Esophagus mucosa (tissue), 1 donor: ENCODE data around the gene DENND2C. TPM values are rescaled to one million over a fixed set of nuclear protein-coding genes. Genes with fewer than 3 reads are reported as not detected.

ENCODE experiments used
- ATAC-seq: fragments of 200-7000 bp; cut with Tn5 transposase; one replicate; pipeline ENCODE4 v1.9.1; 2020
- total RNA-seq: library from RNA; stranded (reverse); gene quantifications from one replicate; pipeline ENCODE4 v1.2.4, GENCODE V29; 2023
- donor health status: DM: yes; HTN: yes; CAD: no.

DENND2C gene
- total RNA-seq, 1 donor from 2014 or later, result 41.4 TPM

DNA sequence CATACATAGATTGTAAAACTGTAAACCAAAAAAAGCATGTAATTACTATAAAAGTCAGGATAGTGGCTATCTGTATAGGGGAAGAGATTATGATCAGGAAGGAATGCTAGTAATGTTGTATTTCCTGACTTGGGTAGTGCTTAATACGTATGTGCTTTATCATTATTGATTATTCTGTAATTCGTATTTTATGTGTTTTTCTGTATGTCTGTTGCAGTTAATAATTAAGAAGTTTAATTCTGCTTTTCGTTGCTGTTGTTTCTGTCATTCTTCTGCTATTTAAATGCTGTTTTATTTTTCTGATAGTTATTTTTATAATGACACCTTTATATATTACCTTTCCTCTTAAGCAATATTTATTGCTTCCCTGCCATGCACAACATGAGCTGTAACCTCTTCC lies 129.6 kb downstream of the DENND2C start:
- no peak for ATAC-seq

DNA sequence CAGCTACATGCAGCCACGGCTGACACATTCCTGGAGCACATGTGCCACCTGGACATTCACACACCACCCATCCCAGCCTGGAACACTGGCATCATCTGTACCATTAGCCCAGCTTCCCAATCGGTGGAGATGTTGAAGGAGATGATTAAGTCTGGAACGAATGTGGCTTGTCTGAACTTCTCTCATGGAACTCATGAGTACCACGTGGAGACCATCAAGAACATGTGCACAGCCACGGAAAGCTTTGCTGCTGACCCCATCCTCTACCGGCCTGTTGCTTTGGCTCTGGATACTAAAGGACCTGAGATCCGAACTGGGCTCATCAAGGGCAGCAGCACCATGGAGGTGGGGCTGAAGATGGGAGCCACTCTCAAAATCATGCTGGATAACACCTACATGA lies 133.8 kb downstream of the DENND2C start:
- no peak for ATAC-seq

DNA sequence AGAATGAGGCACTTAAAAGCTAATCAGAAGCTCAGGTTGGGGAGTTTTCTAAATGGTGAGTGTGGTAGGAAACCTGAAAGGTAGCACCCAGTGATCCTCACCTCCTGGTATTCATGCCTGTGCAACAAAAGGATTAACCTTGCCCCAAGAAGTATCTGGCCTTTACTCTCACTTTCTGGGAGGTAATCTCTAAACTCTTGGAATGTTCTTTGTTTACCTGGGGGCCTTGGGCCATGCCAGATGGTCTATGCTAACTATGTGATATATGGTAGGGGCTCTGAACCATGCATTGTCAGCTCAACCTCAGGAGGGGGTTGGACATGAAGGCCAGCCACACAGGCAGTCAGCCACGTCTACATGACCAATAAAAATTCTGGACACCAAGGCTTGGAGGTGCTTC lies 134.4 kb downstream of the DENND2C start:
- no peak for ATAC-seq

Other genes starting within 250 kb of the DENND2C start
- 22.2 TPM for gene TRIM33, start 158.8 kb downstream of the DENND2C start, total RNA-seq
- gene BCAS2, start 88.4 kb downstream of the DENND2C start, total RNA-seq, result 31.1 TPM
- gene AMPD1, start 25.5 kb upstream of the DENND2C start, total RNA-seq, result not detected
- 22.4 TPM for gene NRAS, start 46.7 kb upstream of the DENND2C start, total RNA-seq
- gene CSDE1, start 87.9 kb upstream of the DENND2C start, total RNA-seq, result 414 TPM
- 30.9 TPM for gene SIKE1, start 110.6 kb upstream of the DENND2C start, total RNA-seq
- not detected for gene SYCP1, start 184.8 kb upstream of the DENND2C start, total RNA-seq